ENCODE results near the gene GOLGA2. TPM values are rescaled to one million over a fixed set of nuclear protein-coding genes. Genes with fewer than 3 reads are reported as not detected.

The GOLGA2 gene
- total and polyA plus RNA-seq, 2 of the 13 experiments (the other 11 are each of a cell fraction or from before 2014, with no cell fraction given), result 45.3 to 45.8 TPM

DNA sequence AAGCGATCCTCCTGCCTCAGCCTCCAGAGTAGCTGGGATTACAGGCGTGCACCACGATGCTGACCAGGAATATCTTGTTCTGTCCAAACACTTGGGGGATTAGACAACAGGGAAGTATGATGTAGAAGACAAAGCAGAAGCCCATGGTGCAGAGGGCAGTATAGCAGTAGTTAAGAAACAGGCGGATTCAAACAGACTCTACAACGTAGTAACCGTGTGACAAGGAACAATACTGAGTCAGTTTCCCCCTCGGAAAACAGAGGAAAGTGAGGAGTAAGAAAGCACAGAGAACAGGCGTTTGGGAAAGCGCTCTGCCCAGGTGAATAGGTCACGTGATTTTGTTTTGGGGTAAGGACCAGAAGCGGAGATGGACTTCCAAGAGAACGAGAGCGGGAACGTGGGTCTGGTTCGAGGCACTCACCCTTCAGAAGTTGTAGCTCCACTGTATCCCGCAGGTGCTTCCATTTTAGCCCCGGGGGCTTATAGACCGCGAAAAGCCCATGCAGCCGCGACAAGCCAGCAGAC, 46.1 kb upstream of the GOLGA2 start (continued):
- TF ChIP-seq, protein P1, sequence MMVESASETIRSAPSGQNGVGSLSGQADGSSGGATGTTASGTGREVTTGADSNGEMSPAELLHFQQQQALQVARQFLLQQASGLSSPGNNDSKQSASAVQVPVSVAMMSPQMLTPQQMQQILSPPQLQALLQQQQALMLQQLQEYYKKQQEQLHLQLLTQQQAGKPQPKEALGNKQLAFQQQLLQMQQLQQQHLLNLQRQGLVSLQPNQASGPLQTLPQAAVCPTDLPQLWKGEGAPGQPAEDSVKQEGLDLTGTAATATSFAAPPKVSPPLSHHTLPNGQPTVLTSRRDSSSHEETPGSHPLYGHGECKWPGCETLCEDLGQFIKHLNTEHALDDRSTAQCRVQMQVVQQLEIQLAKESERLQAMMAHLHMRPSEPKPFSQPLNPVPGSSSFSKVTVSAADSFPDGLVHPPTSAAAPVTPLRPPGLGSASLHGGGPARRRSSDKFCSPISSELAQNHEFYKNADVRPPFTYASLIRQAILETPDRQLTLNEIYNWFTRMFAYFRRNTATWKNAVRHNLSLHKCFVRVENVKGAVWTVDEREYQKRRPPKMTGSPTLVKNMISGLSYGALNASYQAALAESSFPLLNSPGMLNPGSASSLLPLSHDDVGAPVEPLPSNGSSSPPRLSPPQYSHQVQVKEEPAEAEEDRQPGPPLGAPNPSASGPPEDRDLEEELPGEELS (CRISPR knock-in tag; IDR thresholded peaks at IDR 0.05), result no peak
- TF ChIP-seq, protein P2, sequence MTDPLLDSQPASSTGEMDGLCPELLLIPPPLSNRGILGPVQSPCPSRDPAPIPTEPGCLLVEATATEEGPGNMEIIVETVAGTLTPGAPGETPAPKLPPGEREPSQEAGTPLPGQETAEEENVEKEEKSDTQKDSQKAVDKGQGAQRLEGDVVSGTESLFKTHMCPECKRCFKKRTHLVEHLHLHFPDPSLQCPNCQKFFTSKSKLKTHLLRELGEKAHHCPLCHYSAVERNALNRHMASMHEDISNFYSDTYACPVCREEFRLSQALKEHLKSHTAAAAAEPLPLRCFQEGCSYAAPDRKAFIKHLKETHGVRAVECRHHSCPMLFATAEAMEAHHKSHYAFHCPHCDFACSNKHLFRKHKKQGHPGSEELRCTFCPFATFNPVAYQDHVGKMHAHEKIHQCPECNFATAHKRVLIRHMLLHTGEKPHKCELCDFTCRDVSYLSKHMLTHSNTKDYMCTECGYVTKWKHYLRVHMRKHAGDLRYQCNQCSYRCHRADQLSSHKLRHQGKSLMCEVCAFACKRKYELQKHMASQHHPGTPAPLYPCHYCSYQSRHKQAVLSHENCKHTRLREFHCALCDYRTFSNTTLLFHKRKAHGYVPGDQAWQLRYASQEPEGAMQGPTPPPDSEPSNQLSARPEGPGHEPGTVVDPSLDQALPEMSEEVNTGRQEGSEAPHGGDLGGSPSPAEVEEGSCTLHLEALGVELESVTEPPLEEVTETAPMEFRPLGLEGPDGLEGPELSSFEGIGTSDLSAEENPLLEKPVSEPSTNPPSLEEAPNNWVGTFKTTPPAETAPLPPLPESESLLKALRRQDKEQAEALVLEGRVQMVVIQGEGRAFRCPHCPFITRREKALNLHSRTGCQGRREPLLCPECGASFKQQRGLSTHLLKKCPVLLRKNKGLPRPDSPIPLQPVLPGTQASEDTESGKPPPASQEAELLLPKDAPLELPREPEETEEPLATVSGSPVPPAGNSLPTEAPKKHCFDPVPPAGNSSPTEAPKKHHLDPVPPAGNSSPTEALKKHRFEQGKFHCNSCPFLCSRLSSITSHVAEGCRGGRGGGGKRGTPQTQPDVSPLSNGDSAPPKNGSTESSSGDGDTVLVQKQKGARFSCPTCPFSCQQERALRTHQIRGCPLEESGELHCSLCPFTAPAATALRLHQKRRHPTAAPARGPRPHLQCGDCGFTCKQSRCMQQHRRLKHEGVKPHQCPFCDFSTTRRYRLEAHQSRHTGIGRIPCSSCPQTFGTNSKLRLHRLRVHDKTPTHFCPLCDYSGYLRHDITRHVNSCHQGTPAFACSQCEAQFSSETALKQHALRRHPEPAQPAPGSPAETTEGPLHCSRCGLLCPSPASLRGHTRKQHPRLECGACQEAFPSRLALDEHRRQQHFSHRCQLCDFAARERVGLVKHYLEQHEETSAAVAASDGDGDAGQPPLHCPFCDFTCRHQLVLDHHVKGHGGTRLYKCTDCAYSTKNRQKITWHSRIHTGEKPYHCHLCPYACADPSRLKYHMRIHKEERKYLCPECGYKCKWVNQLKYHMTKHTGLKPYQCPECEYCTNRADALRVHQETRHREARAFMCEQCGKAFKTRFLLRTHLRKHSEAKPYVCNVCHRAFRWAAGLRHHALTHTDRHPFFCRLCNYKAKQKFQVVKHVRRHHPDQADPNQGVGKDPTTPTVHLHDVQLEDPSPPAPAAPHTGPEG (CRISPR knock-in tag; IDR thresholded peaks at IDR 0.05), result no peak
- TF ChIP-seq GLI4 (CRISPR knock-in tag; IDR thresholded peaks at IDR 0.05; ENCODE audit: borderline replicate concordance) (0 out of 2 replicates have a peak, but pooled peaks have one; percentile 20), ZNF598 (CRISPR knock-in tag; IDR thresholded peaks at IDR 0.05; ENCODE audit: borderline replicate concordance) (0 out of 2 replicates have a peak, but pooled peaks have one; percentile 11), FOXP1 (IDR thresholded peaks at IDR 0.05) (no peak), FOXP1 (CRISPR knock-in tag; IDR thresholded peaks at IDR 0.05) (0 out of 2 replicates have a peak, but pooled peaks have one; percentile 2), LCORL (IDR thresholded peaks at IDR 0.05) (0 out of 2 replicates have a peak, but pooled peaks have one; percentile 11), LCORL (CRISPR knock-in tag; IDR thresholded peaks at IDR 0.05) (no peak), GABPA (IDR thresholded peaks at IDR 0.05; ENCODE audit: low read depth, low read length) (no peak), GABPA (CRISPR knock-in tag; IDR thresholded peaks at IDR 0.05; ENCODE audit: low read depth) (no peak), PITX1 (CRISPR knock-in tag; IDR thresholded peaks at IDR 0.05) (no peak), ARHGAP35 (CRISPR knock-in tag; IDR thresholded peaks at IDR 0.05; ENCODE audit: borderline replicate concordance) (no peak), ZBTB3 (CRISPR knock-in tag; IDR thresholded peaks at IDR 0.05; ENCODE audit: borderline replicate concordance, low read depth) (no peak)
- TF ChIP-seq, protein P3, sequence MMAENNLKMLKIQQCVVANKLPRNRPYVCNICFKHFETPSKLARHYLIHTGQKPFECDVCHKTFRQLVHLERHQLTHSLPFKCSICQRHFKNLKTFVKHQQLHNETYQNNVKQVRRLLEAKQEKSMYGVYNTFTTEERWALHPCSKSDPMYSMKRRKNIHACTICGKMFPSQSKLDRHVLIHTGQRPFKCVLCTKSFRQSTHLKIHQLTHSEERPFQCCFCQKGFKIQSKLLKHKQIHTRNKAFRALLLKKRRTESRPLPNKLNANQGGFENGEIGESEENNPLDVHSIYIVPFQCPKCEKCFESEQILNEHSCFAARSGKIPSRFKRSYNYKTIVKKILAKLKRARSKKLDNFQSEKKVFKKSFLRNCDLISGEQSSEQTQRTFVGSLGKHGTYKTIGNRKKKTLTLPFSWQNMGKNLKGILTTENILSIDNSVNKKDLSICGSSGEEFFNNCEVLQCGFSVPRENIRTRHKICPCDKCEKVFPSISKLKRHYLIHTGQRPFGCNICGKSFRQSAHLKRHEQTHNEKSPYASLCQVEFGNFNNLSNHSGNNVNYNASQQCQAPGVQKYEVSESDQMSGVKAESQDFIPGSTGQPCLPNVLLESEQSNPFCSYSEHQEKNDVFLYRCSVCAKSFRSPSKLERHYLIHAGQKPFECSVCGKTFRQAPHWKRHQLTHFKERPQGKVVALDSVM (CRISPR knock-in tag; IDR thresholded peaks at IDR 0.05), result peak; percentile 58
- TF ChIP-seq, protein P4, sequence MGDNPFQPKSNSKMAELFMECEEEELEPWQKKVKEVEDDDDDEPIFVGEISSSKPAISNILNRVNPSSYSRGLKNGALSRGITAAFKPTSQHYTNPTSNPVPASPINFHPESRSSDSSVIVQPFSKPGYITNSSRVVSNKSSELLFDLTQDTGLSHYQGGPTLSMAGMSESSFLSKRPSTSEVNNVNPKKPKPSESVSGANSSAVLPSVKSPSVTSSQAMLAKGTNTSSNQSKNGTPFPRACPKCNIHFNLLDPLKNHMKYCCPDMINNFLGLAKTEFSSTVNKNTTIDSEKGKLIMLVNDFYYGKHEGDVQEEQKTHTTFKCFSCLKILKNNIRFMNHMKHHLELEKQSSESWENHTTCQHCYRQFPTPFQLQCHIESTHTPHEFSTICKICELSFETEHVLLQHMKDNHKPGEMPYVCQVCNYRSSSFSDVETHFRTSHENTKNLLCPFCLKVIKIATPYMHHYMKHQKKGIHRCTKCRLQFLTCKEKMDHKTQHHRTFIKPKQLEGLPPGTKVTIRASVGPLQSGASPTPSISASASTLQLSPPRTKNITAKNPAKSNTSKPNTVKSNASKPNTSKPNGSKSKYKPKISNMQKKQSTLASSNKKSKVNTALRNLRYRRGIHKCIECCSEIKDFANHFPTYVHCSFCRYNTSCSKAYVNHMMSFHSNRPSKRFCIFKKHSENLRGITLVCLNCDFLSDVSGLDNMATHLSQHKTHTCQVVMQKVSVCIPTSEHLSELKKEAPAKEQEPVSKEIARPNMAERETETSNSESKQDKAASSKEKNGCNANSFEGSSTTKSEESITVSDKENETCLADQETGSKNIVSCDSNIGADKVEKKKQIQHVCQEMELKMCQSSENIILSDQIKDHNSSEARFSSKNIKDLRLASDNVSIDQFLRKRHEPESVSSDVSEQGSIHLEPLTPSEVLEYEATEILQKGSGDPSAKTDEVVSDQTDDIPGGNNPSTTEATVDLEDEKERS (CRISPR knock-in tag; IDR thresholded peaks at IDR 0.05), result no peak

Data from HepG2 (cell line).